Activated T-cell treated with anti-CD3 and anti-CD28 coated beads for 24 hours (primary cell): ENCODE data around the gene RILP.

Experiments
- DNase-seq: peaks from one replicate; pipeline ENCODE4 v3.0.0-alpha.2; 2020; ENCODE audit warnings: low read depth

The RILP gene

GRCh38 chr17:1629504-1630310, 20.0 kb downstream of the RILP start:
- peak; percentile 64 for DNase-seq

- peak; percentile 85 for DNase-seq
These were observed 20.7 kb downstream of the RILP start for GRCh38 chr17:1628856-1629503.

GRCh38 chr17:1627982-1628855, 21.4 kb downstream of the RILP start, which contains the start of gene SLC43A2:
Gene SLC43A2 (minus strand): TSS chr17:1628834. CDS start chr17:1627874, 960 bp downstream.
- DNase-seq, result peak; percentile 70

- no peak for DNase-seq
These were observed 22.3 kb downstream of the RILP start for GRCh38 chr17:1627182-1627981.

- no peak for DNase-seq
These were observed 23.3 kb downstream of the RILP start for GRCh38 chr17:1626333-1626732.

GRCh38 chr17:1625581-1625980, 24.1 kb downstream of the RILP start:
- DNase-seq, result no peak

GRCh38 chr17:1625053-1625452, 24.6 kb downstream of the RILP start:
- DNase-seq, result no peak

GRCh38 chr17:1624650-1625049, 25.0 kb downstream of the RILP start:
- no peak for DNase-seq

GRCh38 chr17:1623057-1623630, 26.5 kb downstream of the RILP start:
- DNase-seq, result no peak

- no peak for DNase-seq
These were observed 28.3 kb downstream of the RILP start for GRCh38 chr17:1621273-1621954.

- no peak for DNase-seq
These were observed 29.2 kb downstream of the RILP start for GRCh38 chr17:1620486-1620885.

- DNase-seq, result no peak
These were observed 32.0 kb downstream of the RILP start for GRCh38 chr17:1617620-1618174.

- no peak for DNase-seq
These were observed 33.6 kb downstream of the RILP start for GRCh38 chr17:1616101-1616500.

- DNase-seq, result no peak
These were observed 37.3 kb downstream of the RILP start for GRCh38 chr17:1612400-1612799.

GRCh38 chr17:1611715-1612114, 38.0 kb downstream of the RILP start:
- no peak for DNase-seq

- DNase-seq, result no peak
These were observed 41.0 kb downstream of the RILP start for GRCh38 chr17:1608676-1609075.

GRCh38 chr17:1607971-1608320, 41.7 kb downstream of the RILP start:
- DNase-seq, result no peak

- DNase-seq, result no peak
These were observed 43.2 kb downstream of the RILP start for GRCh38 chr17:1606352-1606985.

GRCh38 chr17:1605681-1606351, 43.9 kb downstream of the RILP start:
- no peak for DNase-seq
